Lung (tissue), 12 donors: ENCODE measurements around the gene LMTK3. TPM values are rescaled to one million over a fixed set of nuclear protein-coding genes. Genes with fewer than 3 reads are reported as not detected.

ENCODE experiments used
- ATAC-seq: fragments of 200-7000 bp; cut with Tn5 transposase; one replicate; pipeline ENCODE4 v1.9.1; 2020; ENCODE audit warnings: moderate number of reproducible peaks; ENCODE audit not compliant: insufficient read depth, low FRiP score
- DNase-seq, 3 donors: peaks; one replicate each; pipeline ENCODE4 v3.0.0-alpha.2; 2013 to 2017
- H3K27ac ChIP-seq, 2 donors: one replicate each; pipeline ENCODE4 v1.5.1; 2013; ENCODE audit warnings: mild to moderate bottlenecking in 2 of 2, moderate library complexity in 2 of 2, control low read depth in 1 of 2, inconsistent platforms in 1 of 2, low read depth in 1 of 2, low read length in 1 of 2
- H3K27me3 ChIP-seq, 3 donors: one replicate each; pipeline ENCODE4 v1.5.1; 2013; ENCODE audit warnings: low read length in 2 of 3; ENCODE audit not compliant: control insufficient read depth in 3 of 3, insufficient read depth in 3 of 3
- H3K36me3 ChIP-seq, 4 donors: one replicate each; pipeline ENCODE4 v1.5.1; 2013; ENCODE audit warnings: low read length in 4 of 4, mild to moderate bottlenecking in 1 of 4, moderate library complexity in 1 of 4; ENCODE audit not compliant: control insufficient read depth in 4 of 4, insufficient read depth in 4 of 4
- H3K4me1 ChIP-seq, 5 donors: one replicate each; pipeline ENCODE4 v1.5.1; 2013; ENCODE audit warnings: low read length in 5 of 5, mild to moderate bottlenecking in 2 of 5, moderate library complexity in 1 of 5; ENCODE audit not compliant: control insufficient read depth in 5 of 5, insufficient read depth in 5 of 5
- H3K4me3 ChIP-seq: one replicate; pipeline ENCODE4 v1.5.1; 2013; ENCODE audit warnings: mild to moderate bottlenecking, control low read depth, moderate library complexity
- H3K9ac ChIP-seq, 2 donors: one replicate each; pipeline ENCODE4 v1.5.1; 2013; ENCODE audit warnings: low read length in 2 of 2, control low read depth in 1 of 2; ENCODE audit not compliant: insufficient read depth in 1 of 2
- H3K9me3 ChIP-seq, 4 donors: one replicate each; pipeline ENCODE4 v1.5.1; 2013; ENCODE audit warnings: low read length in 3 of 4, mild to moderate bottlenecking in 1 of 4, moderate library complexity in 1 of 4; ENCODE audit not compliant: control insufficient read depth in 4 of 4, insufficient read depth in 3 of 4
- WGBS, 2 donors: extraction: QIAGEN DNeasy Blood & Tissue Kit; methylation state at CpG; one replicate each; pipeline ENCODE4 v1.1.7; 2013; 5-methylcytosine and 5-hydroxymethylcytosine counted together
- polyA plus RNA-seq, 2 donors: library from polyadenylated mRNA; stranded (reverse); fragments of 200-250 nt; gene quantifications; one replicate each; pipeline ENCODE4 v1.2.1, GENCODE V29; 2013
- total RNA-seq, 2 donors: library from RNA; depleted of rRNA in 1 of 2; stranded (reverse); fragments of >200 nt in 1 of 2; gene quantifications; one replicate each; pipeline ENCODE4 v1.2.1, GENCODE V29; 2014 to 2021
- TF ChIP-seq, protein P1 (sequence below): IDR thresholded peaks from 2 replicates; pipeline ENCODE4 v1.5.1; 2012; ENCODE audit warnings: mild to moderate bottlenecking; ENCODE audit errors: control extremely low read depth, extremely low read depth
- donor health status: control.
- donor health status: control.
- donor health status: Bipolar disorder and iron deficiency.
- donor health status: healthy.
- donor health status: DM: yes; HTN: yes; CAD: no.

Gene LMTK3
- total and polyA plus RNA-seq, 4 donors, result 1.9 to 10.7 (median 4.8) TPM

- H3K36me3 ChIP-seq, result no peaks in the 10 kb centered on the region
- H3K4me1 ChIP-seq, result peaks cover 0 to 4% (median 0%) of the 10 kb centered on the region in 5 donors
- WGBS, 2 donors, result 84 to 85% methylated on average over 1 of the region's 1 CpG
- H3K9ac ChIP-seq, result no peak overlapping the region
- H3K27ac ChIP-seq, result no peak overlapping the region
- no peaks in the 10 kb centered on the region for H3K9me3 ChIP-seq
- H3K4me3 ChIP-seq, result no peak overlapping the region
- TF ChIP-seq, protein P1, sequence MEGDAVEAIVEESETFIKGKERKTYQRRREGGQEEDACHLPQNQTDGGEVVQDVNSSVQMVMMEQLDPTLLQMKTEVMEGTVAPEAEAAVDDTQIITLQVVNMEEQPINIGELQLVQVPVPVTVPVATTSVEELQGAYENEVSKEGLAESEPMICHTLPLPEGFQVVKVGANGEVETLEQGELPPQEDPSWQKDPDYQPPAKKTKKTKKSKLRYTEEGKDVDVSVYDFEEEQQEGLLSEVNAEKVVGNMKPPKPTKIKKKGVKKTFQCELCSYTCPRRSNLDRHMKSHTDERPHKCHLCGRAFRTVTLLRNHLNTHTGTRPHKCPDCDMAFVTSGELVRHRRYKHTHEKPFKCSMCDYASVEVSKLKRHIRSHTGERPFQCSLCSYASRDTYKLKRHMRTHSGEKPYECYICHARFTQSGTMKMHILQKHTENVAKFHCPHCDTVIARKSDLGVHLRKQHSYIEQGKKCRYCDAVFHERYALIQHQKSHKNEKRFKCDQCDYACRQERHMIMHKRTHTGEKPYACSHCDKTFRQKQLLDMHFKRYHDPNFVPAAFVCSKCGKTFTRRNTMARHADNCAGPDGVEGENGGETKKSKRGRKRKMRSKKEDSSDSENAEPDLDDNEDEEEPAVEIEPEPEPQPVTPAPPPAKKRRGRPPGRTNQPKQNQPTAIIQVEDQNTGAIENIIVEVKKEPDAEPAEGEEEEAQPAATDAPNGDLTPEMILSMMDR, result no peak
- no peaks in the 10 kb centered on the region for H3K27me3 ChIP-seq
- no peak for DNase-seq
- ATAC-seq, result no peak
Observed at GRCh38 chr19:48547722-48548121, 36.1 kb upstream of the LMTK3 start.

GRCh38 chr19:48544856-48545750, 33.5 kb upstream of the LMTK3 start:
- no peak overlapping the region for H3K9ac ChIP-seq
- ATAC-seq (no peak), DNase-seq (no peak)
- no peak overlapping the region for H3K27ac ChIP-seq
- TF ChIP-seq, protein P1, result no peak
- H3K27me3 ChIP-seq, result no peaks in the 10 kb centered on the region
- 64 to 70% methylated on average over 25 of the region's 25 CpGs for WGBS, 2 donors
- no peaks in the 10 kb centered on the region for H3K9me3 ChIP-seq
- H3K4me1 ChIP-seq, result peaks cover 0 to 4% (median 0%) of the 10 kb centered on the region in 5 donors
- no peaks in the 10 kb centered on the region for H3K36me3 ChIP-seq
- H3K4me3 ChIP-seq, result no peak overlapping the region

GRCh38 chr19:48543121-48543710, 31.6 kb upstream of the LMTK3 start:
- TF ChIP-seq, protein P1, result no peak
- no peak overlapping the region for H3K27ac ChIP-seq
- DNase-seq (peak; percentile 49 to 71 (median 61)), ATAC-seq (peak; percentile 53)
- no peaks in the 10 kb centered on the region for H3K9me3 ChIP-seq
- WGBS, 2 donors, result 23 to 41% methylated on average over 19 of the region's 19 CpGs
- H3K4me1 ChIP-seq, result peaks cover 0 to 4% (median 0%) of the 10 kb centered on the region in 5 donors
- no peak overlapping the region for H3K9ac ChIP-seq
- no peaks in the 10 kb centered on the region for H3K36me3 ChIP-seq
- H3K4me3 ChIP-seq, result no peak overlapping the region
- no peaks in the 10 kb centered on the region for H3K27me3 ChIP-seq
